HG03442 (cell line): ENCODE results near the gene DIP2A.
"Not testable (repeated sequence)": the region's sequence is repeated elsewhere in the genome, so short reads cannot be mapped to it uniquely, and the experiment has no call there.

Source experiments
- ATAC-seq: cut with Tn5 transposase; IDR thresholded peaks from one replicate; pipeline ENCODE4 v1.9.1; 2021; ENCODE audit warnings: mild to moderate bottlenecking, moderate library complexity; ENCODE audit not compliant: unreplicated experiment

Gene DIP2A

GRCh38 chr21:46516068-46516467 is 57.4 kb downstream of the DIP2A start:
- ATAC-seq = no peak

GRCh38 chr21:46517361-46517760 is 58.7 kb downstream of the DIP2A start:
- ATAC-seq = no peak

GRCh38 chr21:46518983-46519583 is 60.4 kb downstream of the DIP2A start:
- ATAC-seq = no peak

- not testable (repeated sequence) for ATAC-seq
Observed at GRCh38 chr21:46527393-46527792, 68.7 kb downstream of the DIP2A start.

GRCh38 chr21:46527801-46528200 is 69.1 kb downstream of the DIP2A start:
- ATAC-seq = no peak

- ATAC-seq = no peak
Observed at GRCh38 chr21:46532080-46532479, 73.4 kb downstream of the DIP2A start.

GRCh38 chr21:46537026-46537425 is 78.3 kb downstream of the DIP2A start:
- no peak for ATAC-seq

- ATAC-seq = no peak
Observed at GRCh38 chr21:46538262-46538661, 79.6 kb downstream of the DIP2A start.

GRCh38 chr21:46538851-46539666 is 80.4 kb downstream of the DIP2A start:
- ATAC-seq = no peak

- no peak for ATAC-seq
Observed at GRCh38 chr21:46540087-46540710, 81.5 kb downstream of the DIP2A start.

- ATAC-seq = no peak
Observed at GRCh38 chr21:46542588-46543124, 84.0 kb downstream of the DIP2A start.

GRCh38 chr21:46543306-46543705 is 84.6 kb downstream of the DIP2A start:
- ATAC-seq = no peak

GRCh38 chr21:46544003-46544402 is 85.3 kb downstream of the DIP2A start:
- ATAC-seq = no peak

GRCh38 chr21:46544824-46545223 is 86.1 kb downstream of the DIP2A start:
- ATAC-seq = no peak

GRCh38 chr21:46545363-46545762 is 86.7 kb downstream of the DIP2A start:
- ATAC-seq = no peak

- no peak for ATAC-seq
Observed at GRCh38 chr21:46545911-46546310, 87.2 kb downstream of the DIP2A start.

GRCh38 chr21:46546799-46547198 is 88.1 kb downstream of the DIP2A start:
- no peak for ATAC-seq

GRCh38 chr21:46549650-46550049 is 91.0 kb downstream of the DIP2A start:
- ATAC-seq = no peak

GRCh38 chr21:46550116-46550941 is 91.6 kb downstream of the DIP2A start:
- no peak for ATAC-seq

GRCh38 chr21:46551636-46552241 is 93.0 kb downstream of the DIP2A start:
- ATAC-seq = no peak
